Measurements from ENCODE around the gene PPT2. TPM values are rescaled to one million over a fixed set of nuclear protein-coding genes. Genes with fewer than 3 reads are reported as not detected.

PPT2 gene
- total and polyA plus RNA-seq, 2 experiments from 2014 or later: 27.2 to 34.3 TPM

DNA sequence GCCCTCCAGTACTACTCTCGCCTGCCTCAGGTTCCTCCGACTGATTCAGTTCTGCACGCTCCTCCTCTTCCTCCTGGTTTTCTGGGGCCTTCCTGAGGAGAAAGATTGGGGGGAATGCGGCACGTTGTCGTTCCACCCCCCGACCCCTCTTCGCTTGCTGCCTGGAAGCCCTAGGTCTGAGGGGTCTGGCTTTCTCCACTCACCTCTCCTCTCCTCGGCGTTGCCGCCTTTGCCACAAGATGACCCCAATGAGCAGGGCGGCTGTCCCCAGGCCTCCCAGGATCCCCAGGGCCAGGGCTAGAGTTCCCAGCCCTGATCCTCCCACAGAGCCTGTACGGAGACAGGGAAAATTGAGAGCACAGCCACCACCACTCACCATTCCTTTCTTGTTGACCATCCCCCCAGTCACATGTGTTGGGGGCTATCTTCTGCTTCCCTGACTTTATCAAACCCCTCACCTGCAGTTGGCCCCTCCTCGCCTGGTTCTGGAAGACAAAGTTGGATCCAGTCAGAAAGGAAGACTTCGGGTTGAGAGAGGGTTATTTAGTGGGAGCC is 27.3 kb downstream of the PPT2 start:
- WGBS (ENCODE audit: low lambda C conversion rate, missing lambda C conversion rate): 93% methylated on average over 15 of the region's 15 CpGs
- no peaks in the 10 kb centered on the region for H3K9me2 ChIP-seq (replicated peaks; ENCODE audit: insufficient read depth)
- H3K36me3 ChIP-seq (replicated peaks; ENCODE audit: insufficient read depth, low read depth): no peaks in the 10 kb centered on the region
- no peaks in the 10 kb centered on the region for H4K20me1 ChIP-seq (ENCODE audit: insufficient read depth, poor library complexity, severe bottlenecking)
- no peak for TF ChIP-seq EZH2phosphoT487 (IDR thresholded peaks at IDR 0.05; ENCODE audit: low read depth, severe bottlenecking, unreplicated experiment)
- TF ChIP-seq CTCF (IDR thresholded peaks at IDR 0.05; ENCODE audit: poor library complexity): no peak
- no peak for TF ChIP-seq EZH2 (IDR thresholded peaks at IDR 0.05; ENCODE audit: borderline replicate concordance)
- no peaks in the 10 kb centered on the region for H3K9me3 ChIP-seq (ENCODE audit: low read depth)
- no peak overlapping the region for H3K27ac ChIP-seq
- peaks cover 21% of the 10 kb centered on the region for H3K4me1 ChIP-seq (ENCODE audit: insufficient read depth)
- H3K4me2 ChIP-seq: no peak overlapping the region
- H3K79me2 ChIP-seq: peaks cover 16% of the 10 kb centered on the region
- no peak overlapping the region for H2AFZ ChIP-seq
- no peaks in the 10 kb centered on the region for H3K27me3 ChIP-seq
- no peak for DNase-seq (ENCODE audit: low spot score)
- no peak overlapping the region for H3K4me3 ChIP-seq

GRCh38 chr6:32181915-32182529 is 28.1 kb downstream of the PPT2 start:
- H3K4me1 ChIP-seq (ENCODE audit: insufficient read depth): peaks cover 24% of the 10 kb centered on the region
- no peaks in the 10 kb centered on the region for H3K36me3 ChIP-seq (replicated peaks; ENCODE audit: insufficient read depth, low read depth)

GRCh38 chr6:32182555-32182981 is 28.6 kb downstream of the PPT2 start:
- Histone ChIP-seq H3K4me3 (no peak overlapping the region), H3K36me3 (replicated peaks; ENCODE audit: insufficient read depth, low read depth) (no peaks in the 10 kb centered on the region), H3K9me2 (replicated peaks; ENCODE audit: insufficient read depth) (no peaks in the 10 kb centered on the region), H3K9me3 (ENCODE audit: low read depth) (no peaks in the 10 kb centered on the region), H3K4me1 (ENCODE audit: insufficient read depth) (peaks cover 24% of the 10 kb centered on the region), H2AFZ (no peak overlapping the region), H3K79me2 (peaks cover 23% of the 10 kb centered on the region), H4K20me1 (ENCODE audit: insufficient read depth, poor library complexity, severe bottlenecking) (no peaks in the 10 kb centered on the region), H3K4me2 (no peak overlapping the region), H3K27ac (no peak overlapping the region), H3K27me3 (no peaks in the 10 kb centered on the region)
- no peak for DNase-seq (ENCODE audit: low spot score)
- 95% methylated on average over 10 of the region's 10 CpGs for WGBS (ENCODE audit: low lambda C conversion rate, missing lambda C conversion rate)
- TF ChIP-seq EZH2phosphoT487 (IDR thresholded peaks at IDR 0.05; ENCODE audit: low read depth, severe bottlenecking, unreplicated experiment) (no peak), EZH2 (IDR thresholded peaks at IDR 0.05; ENCODE audit: borderline replicate concordance) (no peak), CTCF (IDR thresholded peaks at IDR 0.05; ENCODE audit: poor library complexity) (no peak)

More at GRCh38 chr6:32181915-32182529, 28.1 kb downstream of the PPT2 start:
- H3K4me2 ChIP-seq: no peak overlapping the region
- H3K27ac ChIP-seq: no peak overlapping the region
- no peak for TF ChIP-seq CTCF (IDR thresholded peaks at IDR 0.05; ENCODE audit: poor library complexity)
- TF ChIP-seq EZH2 (IDR thresholded peaks at IDR 0.05; ENCODE audit: borderline replicate concordance): no peak
- no peak for TF ChIP-seq EZH2phosphoT487 (IDR thresholded peaks at IDR 0.05; ENCODE audit: low read depth, severe bottlenecking, unreplicated experiment)
- no peak for DNase-seq (ENCODE audit: low spot score)
- no peak overlapping the region for H2AFZ ChIP-seq
- H4K20me1 ChIP-seq (ENCODE audit: insufficient read depth, poor library complexity, severe bottlenecking): no peaks in the 10 kb centered on the region
- 92% methylated on average over 10 of the region's 10 CpGs for WGBS (ENCODE audit: low lambda C conversion rate, missing lambda C conversion rate)
- no peaks in the 10 kb centered on the region for H3K9me2 ChIP-seq (replicated peaks; ENCODE audit: insufficient read depth)
- no peaks in the 10 kb centered on the region for H3K27me3 ChIP-seq
- no peak overlapping the region for H3K4me3 ChIP-seq
- peaks cover 18% of the 10 kb centered on the region for H3K79me2 ChIP-seq
- H3K9me3 ChIP-seq (ENCODE audit: low read depth): no peaks in the 10 kb centered on the region
